Retinal pigment epithelial cell (primary cell): ENCODE measurements around the gene SH3RF3.

Source experiments
- DNase-seq: peaks from one replicate; pipeline ENCODE4 v3.0.0-alpha.2; 2010; ENCODE audit warnings: low read depth
- H3K4me3 ChIP-seq: 2 replicates; pipeline ENCODE4 v1.5.1; 2011; ENCODE audit warnings: mild to moderate bottlenecking, low read length, control low read depth, moderate library complexity
- CTCF ChIP-seq: conservative IDR thresholded peaks from 2 replicates; pipeline ENCODE4 v1.5.1; 2011; ENCODE audit warnings: low read depth, low read length, control low read depth, inconsistent platforms

Gene SH3RF3

GRCh38 chr2:109322111-109322510, 193.1 kb downstream of the SH3RF3 start:
- TF ChIP-seq CTCF: no peak
- H3K4me3 ChIP-seq: no peak overlapping the region
- no peak for DNase-seq

- DNase-seq: no peak
- H3K4me3 ChIP-seq: no peak overlapping the region
- TF ChIP-seq CTCF: no peak
Observed at GRCh38 chr2:109322641-109323040, 193.6 kb downstream of the SH3RF3 start.

- no peak overlapping the region for H3K4me3 ChIP-seq
- no peak for DNase-seq
- TF ChIP-seq CTCF: no peak
Observed at GRCh38 chr2:109324861-109325260, 195.9 kb downstream of the SH3RF3 start.

- H3K4me3 ChIP-seq: no peak overlapping the region
- DNase-seq: no peak
- TF ChIP-seq CTCF: no peak
Observed at GRCh38 chr2:109325570-109325969, 196.6 kb downstream of the SH3RF3 start.

GRCh38 chr2:109326306-109326705, 197.3 kb downstream of the SH3RF3 start:
- no peak for DNase-seq
- no peak overlapping the region for H3K4me3 ChIP-seq
- no peak for TF ChIP-seq CTCF

- no peak overlapping the region for H3K4me3 ChIP-seq
- no peak for TF ChIP-seq CTCF
- DNase-seq: no peak
Observed at GRCh38 chr2:109330056-109330455, 201.1 kb downstream of the SH3RF3 start.

GRCh38 chr2:109331081-109331480, 202.1 kb downstream of the SH3RF3 start:
- DNase-seq: no peak
- no peak for TF ChIP-seq CTCF
- H3K4me3 ChIP-seq: no peak overlapping the region
